ENCODE measurements around the gene MUC5AC.

- TF ChIP-seq CTCF (IDR thresholded peaks at IDR 0.05) (no peak), MAX (CRISPR knock-in tag; IDR thresholded peaks at IDR 0.05) (no peak), HMGXB4 (CRISPR knock-in tag; IDR thresholded peaks at IDR 0.05) (no peak), ETV6 (CRISPR knock-in tag; IDR thresholded peaks at IDR 0.05) (no peak), ELF4 (CRISPR knock-in tag; IDR thresholded peaks at IDR 0.05; ENCODE audit: low read depth) (no peak), IRF1 (CRISPR knock-in tag; IDR thresholded peaks at IDR 0.05) (no peak), CDX4 (CRISPR knock-in tag; IDR thresholded peaks at IDR 0.05; ENCODE audit: borderline replicate concordance) (no peak), FOXP4 (CRISPR knock-in tag; IDR thresholded peaks at IDR 0.05) (no peak), ATF2 (CRISPR knock-in tag; IDR thresholded peaks at IDR 0.05; ENCODE audit: borderline replicate concordance, low read depth) (no peak), CBFB (CRISPR knock-in tag; IDR thresholded peaks at IDR 0.05; ENCODE audit: low read depth) (no peak)
Observed at GRCh38 chr11:1232021-1232882, 74.5 kb downstream of the MUC5AC start.
